Activated CD4-positive, alpha-beta T cell treated with anti-CD3 and anti-CD28 coated beads, Interleukin-10, Interleukin-2, amounts not matched to agents 100 ng/mL and 50 ng/mL, durations not matched to agents 16 hours and 8 hours (primary cell): ENCODE results near the gene SPATS2.
"Not testable (repeated sequence)": the region's sequence is repeated elsewhere in the genome, so short reads cannot be mapped to it uniquely, and the experiment has no call there.

Experiments used
- DNase-seq: peaks from one replicate; pipeline ENCODE4 v3.0.0-alpha.2; 2020

Gene SPATS2

DNA sequence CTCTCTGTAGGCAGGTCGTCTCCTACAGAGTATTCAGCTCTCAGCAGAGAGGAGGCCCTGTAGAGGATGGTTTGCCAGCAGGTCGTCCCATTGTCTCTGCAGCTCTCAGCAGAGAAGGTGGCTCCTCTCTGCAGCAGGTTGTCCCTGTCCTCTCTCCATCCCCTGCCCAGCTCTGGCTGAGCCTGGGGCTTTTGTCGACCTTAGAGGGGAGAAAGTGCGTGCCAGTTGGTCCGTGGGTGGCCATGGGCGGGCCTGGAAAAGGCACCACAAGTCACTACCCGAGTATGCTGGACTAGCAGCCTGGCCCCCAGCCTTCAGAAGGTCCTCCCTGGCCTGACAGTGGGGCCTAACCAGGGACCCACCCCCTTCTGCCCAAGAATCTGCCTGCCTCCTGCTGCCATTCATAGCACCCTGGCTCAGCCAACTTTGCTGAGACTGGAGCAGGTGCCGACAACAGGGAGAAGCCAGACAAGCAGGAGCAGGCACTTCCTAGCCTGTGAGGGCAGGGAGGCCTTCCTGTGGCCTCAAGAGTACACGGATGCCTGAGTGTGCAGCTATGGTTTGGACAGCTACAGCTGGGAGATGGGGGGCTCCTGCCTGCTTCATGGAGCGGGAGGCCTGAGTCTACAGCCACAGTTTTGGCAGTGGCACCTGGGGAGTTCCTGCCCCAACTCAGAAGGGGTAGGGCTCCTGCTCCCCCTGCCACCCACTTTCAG lies 111.8 kb downstream of the SPATS2 start:
- no peak for DNase-seq

DNA sequence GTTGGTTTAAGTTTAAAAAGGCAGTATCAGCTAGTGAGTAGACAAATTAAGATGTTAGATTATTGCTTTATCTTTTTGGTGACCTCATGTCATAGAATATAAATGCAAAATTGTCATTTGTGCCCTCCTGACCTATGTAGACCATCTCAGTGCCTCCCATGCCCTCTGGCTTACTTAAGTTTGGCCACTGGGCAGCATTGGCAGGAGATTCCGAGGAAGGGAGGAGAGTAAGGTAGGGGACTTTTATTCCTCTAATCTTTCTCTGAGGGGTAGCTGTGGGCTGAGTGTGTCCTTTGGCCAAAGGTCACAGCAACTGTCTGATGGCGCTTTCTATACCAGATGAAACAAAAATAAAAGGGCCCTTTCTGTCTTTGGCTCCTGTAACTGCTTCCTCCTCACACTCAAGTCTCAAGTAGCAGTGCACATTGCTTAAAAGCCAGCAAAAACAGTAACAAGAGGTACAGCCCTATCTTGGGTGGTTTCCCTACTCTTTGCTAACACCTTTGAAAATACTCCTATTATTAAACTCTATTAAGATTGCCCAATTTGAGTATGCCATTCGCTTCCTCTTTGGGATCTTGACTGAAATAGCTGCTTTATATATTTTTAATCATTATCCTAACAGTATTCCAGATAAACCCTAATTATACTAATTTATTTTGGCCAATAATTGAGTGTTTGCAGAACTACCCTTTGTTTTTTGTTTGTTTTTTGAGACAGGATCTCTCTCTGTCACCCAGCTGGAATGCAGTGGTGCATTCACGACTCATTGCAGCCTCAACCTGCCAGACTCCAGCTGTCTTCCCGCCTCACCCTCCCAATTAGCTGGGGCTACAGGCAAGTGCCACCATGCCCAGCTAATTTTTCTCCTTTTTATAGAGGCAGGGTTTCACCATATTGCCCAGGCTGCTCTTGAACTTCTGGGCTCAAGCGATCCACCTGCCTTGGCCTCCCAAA lies 115.1 kb downstream of the SPATS2 start:
- no peak for DNase-seq

DNA sequence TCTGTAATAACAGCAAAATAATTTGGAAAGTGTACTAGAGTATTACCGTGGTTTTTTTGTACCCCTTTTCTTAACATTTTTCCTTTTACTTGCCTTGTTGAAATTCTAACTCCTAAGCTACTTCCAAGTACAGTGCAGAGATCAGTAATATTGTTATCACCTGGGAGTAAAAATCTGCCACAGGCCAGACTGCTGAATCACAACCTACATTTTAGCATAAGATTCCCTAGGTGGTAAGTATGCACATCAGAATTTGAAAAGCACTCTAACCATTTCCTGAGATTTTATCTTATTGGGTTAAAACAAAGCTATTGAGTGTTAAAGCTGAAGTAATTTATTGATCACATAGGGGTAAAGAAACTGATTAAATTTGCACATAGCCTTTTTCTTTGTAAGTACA lies 116.4 kb downstream of the SPATS2 start:
- DNase-seq = no peak

DNA sequence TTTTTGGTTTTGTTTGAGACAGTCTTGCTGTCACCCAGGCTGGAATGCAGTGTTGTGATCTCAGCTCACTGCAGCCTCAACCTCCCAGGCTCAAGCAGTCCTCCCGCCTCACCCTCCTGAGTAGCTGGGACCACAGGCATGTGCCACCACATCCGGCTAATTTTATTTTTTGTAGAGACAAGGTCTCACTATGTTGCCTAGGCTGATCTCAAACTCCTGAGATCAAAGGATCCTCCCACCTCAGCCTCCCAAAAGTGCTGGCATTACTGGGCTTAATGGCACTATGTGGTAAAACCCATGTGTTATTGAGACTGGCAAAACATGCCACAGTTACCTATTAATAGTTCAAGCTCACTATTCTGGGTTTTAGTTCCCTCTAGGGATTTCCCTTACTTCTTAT lies 120.3 kb downstream of the SPATS2 start:
- DNase-seq = no peak

DNA sequence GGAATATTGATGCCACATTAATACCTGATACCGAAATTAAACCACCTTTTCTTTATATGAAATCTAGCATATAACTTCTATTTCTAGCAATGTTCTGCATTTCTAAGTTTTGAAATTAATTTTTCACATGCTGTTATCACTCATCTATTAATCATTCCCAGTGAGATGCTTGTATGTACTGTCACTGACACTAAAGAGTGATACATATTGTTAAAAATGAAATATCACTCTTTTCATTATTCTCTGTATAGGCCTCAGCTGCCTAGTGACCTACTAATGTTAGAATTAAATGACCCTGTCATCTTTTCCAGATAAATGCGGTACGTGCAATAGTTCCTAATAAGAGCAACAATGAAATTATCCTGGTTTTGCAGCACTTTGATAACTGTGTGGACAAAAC lies 121.9 kb downstream of the SPATS2 start:
- no peak for DNase-seq

DNA sequence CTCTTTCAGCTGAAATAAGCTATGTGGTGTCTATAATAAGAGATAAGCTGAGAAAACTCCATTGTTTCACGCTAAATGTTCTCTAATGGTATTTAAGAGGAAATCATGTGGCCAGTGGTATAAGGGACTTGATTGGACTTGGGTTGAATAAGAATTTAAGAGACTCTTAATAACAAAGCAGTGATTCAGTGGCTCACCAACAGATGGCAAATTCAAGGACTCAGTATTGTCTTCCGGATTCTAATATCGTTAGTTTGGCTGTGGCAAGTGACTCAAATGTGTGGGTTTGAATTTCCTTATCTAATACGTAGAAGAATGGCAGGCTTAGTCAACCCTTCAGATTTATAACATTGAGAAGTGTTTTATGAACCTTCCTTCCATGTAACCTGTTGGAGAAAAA lies 122.5 kb downstream of the SPATS2 start:
- no peak for DNase-seq

DNA sequence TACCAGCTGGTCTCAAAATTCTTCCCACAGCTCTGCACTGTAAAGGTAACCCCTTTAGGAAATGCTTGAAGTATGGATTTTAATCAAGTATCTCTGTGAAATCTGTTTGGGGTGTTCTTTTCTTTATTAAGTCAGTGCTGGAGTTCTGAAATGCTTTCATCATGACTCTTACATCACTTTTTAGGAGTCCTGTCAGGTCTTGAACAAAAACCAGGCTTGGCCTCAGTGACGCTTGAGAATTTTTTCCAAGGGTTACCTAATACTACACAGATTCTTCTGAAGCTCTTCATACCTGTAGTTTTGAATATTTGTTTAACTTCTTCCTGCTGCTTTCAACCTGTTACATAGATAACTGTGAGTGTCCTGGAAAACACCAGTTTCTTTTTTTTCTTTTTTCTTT lies 124.6 kb downstream of the SPATS2 start:
- no peak for DNase-seq

DNA sequence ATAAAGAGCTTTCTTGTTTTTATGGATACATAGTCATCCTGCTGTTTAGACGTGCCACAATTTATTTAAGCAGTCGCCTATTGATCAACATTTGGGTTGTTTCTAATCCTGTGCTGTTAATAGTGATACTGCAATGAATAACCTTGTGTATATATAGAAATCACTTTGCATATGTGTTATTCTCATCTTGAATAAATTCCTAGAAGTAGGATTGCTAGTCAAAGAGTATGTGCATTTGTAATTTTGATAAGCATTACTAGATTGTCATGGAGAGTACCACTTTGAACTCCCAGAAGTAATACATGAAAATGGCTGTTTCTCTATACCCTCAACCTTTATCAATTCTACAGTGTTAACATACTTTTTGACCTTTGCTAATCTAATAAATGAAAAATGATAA lies 126.6 kb downstream of the SPATS2 start:
- no peak for DNase-seq

DNA sequence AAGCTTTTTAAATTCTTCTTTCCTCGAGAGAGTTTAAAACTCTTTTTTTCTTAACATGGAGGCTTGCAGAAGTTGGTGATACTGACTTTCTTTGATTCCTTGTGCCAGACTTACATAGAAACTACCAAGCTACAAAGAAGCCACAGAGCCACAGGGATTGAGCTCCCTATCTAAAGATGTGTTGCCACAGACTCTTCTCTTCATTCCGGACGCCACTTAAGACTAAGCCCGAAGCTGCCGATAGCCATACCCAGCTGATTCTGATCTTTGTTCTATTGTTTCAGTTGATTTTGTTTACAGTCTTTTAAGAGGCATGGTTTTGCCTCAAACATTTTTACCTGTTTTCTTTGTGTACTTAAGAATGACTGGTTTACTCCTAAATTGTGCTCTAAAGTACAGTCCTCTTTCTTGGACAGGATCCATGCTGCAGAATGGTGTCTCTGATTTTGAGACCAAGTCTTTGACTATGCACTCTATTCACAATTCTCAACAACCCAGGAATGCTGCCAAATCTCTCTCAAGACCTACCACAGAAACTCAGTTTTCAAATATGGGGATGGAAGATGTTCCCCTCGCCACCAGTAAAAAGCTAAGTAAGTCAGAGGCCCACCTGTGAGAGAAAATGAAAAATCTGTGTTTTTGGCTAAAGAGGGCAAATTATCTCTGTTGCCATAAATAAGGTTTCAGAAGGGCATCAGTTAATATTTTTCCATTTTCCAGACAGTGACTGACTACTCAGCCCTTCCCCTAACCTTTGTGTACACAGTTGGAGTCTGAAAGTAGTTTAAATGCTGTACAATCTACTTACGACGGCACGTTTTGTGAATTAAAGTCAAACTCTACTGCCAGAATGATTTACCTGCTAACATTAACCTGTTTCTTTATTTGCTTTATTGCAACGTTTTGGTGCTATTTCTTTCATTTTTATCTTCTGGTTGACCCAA lies 129.4 kb downstream of the SPATS2 start:
- no peak for DNase-seq

DNA sequence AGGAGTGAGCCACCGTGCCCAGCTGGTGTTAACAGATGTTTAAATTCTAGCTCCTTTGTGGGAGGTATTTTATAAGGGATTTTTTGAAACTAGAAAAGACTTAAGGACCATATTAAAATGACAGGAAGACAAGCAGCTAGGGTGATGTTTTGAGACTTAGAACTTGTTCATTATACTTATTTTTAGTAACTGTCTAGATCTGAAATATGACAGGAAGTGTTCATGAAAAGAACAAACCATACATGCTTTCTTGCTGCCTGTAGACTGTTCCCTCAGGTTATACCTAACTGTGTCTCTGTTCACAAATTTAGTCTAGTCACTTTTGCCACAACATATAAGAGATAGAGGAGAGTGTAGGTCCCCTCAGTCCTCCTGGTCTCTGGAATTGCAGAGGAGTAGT lies 134.6 kb downstream of the SPATS2 start:
- DNase-seq = no peak

DNA sequence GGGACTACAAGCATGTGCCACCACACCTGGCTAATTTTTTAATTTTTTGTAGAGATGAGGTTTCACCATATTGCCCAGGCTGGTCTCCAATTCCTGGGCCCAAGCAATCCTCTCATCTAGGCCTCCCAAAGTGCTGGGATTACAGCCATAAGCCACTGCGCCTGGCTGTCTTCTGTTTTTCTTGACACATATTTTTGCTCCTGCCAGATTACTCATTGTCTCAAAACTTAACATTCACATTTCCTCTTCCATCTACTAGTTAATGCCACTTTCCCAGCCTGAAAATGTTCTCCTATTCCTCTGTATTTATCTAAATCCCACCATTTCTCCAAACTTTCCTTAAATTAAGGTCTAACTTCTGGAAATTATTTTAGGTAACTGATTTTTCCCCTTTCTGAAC lies 135.3 kb downstream of the SPATS2 start:
- DNase-seq = no peak

DNA sequence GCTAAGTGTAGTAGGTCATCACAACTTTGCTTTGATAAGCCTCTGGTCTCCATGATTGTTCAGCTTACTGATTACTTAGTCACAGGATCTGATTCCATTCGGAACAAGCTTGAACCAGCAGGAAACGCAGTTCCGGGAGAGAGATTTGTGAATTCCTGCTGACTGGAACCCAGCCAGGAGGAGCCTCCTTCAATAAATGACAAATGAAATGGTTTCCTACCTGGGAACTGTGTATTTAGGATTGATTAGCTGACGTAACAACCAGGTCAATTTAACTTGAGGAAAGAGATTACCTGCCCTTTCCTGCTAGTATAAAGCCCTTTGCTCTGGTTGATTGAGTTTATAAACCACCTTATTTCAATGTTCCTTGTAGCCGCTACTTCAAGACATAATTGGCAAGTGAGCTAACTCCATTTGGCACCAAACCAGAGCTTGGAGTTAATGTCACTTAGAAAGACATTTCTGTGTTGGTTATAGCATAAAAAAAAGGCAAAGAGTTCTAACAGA lies 136.5 kb downstream of the SPATS2 start:
- DNase-seq = no peak

DNA sequence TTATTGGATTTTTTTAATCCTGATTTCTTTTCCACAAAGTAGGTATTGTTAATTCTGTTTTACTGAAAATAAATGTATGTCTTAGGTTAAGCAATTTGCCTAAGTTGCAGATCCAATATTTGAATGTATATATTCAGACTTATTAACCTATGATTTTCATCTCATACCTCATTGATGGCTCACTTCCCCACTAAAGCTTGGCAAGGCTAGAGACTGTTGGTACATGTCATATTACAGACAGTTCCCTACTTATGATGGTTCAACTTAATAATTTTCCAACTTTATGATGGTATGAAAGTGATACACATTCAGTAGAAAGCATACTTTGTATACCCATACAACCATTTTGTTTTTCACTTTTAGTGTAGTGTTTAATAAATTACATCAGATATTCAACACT lies 138.4 kb downstream of the SPATS2 start:
- no peak for DNase-seq

DNA sequence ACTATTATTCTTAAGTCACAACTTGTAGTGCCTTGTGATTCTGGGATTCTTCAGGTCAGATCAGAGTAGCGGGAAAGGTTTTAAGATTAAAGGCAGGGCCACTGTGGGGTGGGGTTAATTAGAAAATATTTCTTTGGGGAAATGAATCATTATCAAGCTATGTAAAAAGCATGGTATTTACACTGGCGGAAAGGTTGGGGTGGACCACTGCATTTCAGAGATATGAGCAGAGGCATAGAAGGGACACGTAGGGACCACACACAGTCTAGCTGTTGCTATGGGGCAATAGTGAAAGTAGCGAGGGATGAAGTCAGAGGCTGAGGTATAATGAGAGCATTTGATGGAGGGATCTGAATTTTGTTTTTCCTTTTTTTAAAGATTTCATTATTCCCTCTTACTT lies 139.9 kb downstream of the SPATS2 start:
- no peak for DNase-seq

DNA sequence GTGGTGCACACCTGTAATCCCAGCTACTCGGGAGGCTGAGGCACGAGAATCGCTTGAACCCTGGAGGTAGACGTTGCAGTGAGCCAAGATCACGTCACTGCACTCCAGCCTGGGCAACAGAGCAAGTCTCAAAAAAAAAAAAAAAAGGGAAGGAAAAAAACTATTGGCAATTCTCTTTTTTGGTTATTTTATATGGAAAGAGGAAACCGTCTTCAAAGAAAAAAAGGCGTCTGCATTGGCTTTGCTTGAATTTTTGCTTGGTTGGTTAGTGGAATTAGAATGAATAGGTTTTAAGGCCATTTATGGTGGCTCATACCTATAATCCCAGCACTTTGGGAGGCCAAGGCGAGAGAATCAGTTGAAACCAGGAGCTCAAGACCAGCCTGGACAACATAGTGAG lies 142.4 kb downstream of the SPATS2 start:
- DNase-seq = not testable (repeated sequence)

DNA sequence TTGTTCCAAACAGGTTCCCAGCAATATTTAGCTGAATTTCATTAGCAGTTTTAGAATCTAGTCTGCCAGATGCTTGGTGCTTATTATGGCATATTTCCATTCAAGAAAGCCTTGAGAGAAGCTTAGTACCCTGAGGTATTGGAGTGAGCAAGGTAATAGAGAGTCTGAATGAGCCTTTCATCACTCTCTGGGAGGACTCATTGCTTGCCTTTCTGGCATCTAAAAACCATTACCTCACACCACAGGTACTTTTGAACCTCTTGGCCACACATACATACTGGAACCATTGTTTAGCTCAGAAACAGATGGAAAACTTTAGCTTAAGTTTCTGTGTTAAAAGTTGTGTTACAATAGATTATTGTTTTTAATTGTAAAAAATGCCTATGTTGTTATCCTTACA lies 144.1 kb downstream of the SPATS2 start:
- no peak for DNase-seq

DNA sequence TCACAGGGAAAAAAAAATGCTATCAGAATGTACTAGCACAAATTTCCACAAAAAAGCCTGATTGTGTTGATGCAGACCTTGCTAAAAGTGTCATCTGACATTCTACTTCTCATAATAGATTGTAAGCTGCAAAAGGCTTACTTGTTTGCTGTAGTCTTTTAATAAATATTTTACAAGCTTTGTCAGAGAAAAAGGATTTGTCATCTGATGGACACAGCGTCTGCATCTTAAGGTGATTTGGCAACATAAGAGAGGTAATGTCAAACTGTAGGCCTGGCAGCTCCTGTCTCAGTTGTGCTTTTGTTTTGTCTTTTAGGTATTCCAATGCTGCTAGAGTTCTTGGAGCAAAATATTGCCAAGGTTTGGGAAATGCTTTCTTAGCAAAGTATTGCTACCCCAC lies 145.3 kb downstream of the SPATS2 start:
- no peak for DNase-seq

DNA sequence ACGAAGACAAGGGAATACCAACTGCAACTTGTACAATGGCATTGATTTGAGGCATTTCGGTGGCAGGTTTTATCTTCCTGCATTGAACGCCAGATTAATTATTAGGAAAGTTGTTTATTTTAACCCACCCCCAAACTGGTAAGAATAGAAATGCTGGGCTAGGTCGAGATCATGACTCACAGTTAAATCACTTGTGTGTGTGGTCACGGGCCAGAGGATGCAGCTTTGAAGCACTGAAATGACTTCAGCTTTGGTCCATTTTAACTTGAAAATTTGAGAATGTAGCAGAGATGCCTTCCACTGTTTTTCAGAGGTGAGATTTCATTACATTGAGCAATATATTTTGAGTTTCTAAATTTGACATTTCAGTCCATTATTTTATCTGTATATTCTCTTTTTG lies 148.0 kb downstream of the SPATS2 start:
- no peak for DNase-seq

DNA sequence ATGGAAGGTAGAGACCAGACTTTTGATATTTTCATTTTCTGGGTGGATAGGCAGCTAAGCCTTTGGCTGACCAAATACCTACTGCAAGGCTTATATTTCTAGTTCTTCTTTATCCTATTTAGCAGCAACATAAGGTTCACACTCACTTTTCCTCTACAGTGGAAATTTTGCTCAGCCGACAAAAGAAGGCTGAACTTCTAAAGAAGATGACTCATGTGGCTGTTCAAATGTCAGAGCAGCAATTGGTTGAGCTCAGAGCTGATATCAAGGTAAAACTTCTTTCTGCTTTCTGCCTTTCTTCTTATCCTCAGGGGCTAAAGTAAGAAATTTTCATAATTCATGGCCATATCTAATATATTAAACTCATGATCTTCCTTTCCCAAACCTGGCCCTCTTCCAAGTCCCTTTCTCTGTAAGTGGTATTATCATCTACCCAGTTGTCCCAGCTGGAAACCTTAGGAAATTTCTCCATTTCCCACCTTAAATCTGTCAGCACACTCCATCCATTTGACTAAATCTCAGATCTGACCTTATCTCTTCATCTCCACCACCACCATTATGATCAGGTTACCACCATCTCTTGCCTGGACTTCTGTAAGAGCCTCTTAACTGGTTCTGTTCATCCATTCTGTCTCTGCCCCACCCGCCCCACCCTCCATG lies 151.8 kb downstream of the SPATS2 start:
- DNase-seq = no peak

DNA sequence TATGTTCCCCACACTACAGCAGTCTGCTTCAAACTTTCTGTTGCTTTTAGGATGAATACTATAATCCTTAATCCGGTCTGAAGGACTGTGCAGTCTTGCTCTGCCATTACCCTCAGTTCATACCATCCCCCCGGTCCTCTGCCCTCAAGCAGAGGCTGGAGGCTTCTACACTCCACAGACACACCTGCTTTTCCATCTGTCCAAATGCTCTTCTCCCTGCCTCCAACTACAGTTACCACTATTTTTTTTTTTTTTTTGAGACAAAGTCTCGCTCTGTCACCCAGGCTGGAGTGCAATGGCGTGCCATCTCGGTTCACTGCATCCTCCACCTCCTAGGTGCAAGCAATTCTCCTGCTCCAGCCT lies 152.3 kb downstream of the SPATS2 start:
- no peak for DNase-seq

DNA sequence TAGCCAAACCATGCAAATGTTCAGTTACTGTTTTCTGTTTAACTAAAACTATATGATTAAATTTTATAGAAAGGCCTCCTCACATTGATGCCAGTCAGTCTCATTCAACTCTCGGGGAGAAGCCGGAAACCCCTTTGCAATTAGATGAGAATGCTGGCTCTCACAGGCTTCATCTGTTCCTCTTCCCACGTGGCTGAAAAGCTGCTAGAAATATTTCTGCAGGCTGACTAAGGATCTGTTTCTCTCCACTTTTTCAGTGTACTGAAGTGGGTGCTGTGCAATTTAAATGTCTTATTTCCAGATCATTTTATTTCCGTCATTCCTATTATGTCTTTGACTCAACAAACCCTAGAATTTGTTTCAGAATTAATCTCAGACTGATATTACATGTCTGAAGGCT lies 154.1 kb downstream of the SPATS2 start:
- DNase-seq = no peak

DNA sequence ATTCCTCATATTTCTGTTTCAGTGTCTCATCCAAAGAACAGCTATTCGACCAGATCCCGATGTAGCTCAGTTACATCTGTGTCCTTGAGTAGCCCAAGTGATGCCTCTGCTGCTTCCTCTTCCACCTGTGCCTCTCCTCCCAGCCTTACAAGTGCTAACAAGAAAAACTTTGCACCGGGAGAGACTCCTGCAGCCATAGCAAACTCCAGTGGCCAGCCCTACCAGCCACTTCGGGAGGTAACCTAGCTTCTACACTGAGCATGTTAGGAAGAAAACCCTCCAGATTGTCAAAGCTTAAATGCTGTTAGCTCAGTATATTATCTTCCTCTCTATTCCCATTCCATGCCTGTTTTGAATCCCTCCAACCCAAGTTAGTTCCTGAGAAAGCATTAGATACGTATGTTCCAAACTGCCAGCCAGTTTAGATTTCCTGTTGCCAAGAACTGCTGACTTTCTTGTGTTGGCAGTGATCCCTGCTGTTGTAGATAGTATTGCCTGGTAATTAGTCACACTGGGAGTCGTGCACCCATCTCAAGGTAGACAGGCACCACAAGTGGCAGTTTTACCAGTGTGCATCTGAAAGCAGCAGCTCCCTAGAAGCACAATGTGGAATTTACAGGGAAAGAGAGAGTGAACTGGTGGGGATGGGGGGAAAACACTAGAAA lies 157.5 kb downstream of the SPATS2 start:
- DNase-seq = no peak
